GM12878 (cell line): ENCODE data around the gene GNB2. TPM values are rescaled to one million over a fixed set of nuclear protein-coding genes. Genes with fewer than 3 reads are reported as not detected.

Source experiments
- ATAC-seq: fragments of 200-7000 bp; cut with Tn5 transposase; 3 replicates; pipeline ENCODE4 v1.9.1; 2020; ENCODE audit warnings: mild to moderate bottlenecking, moderate library complexity
- BruUV-seq: library from RNA; stranded (reverse); fragments of 400-500 nt; replicated peaks from 2 replicates; lab custom pipeline; 2021; lab: Mats Ljungman, UMichigan
- CTCF ChIA-PET: fragments of 300-600 bp; sonication (Branson Sonifier 250); formaldehyde crosslinking; extraction: SDS; loops from one replicate; lab custom pipeline; 2021; ENCODE audit warnings: inconsistent platforms; lab: Yijun Ruan, JAX
- POLR2A ChIA-PET: fragments of 350-600 bp; formaldehyde crosslinking; extraction: SDS; loops from one replicate; lab custom pipeline; 2021; ENCODE audit warnings: inconsistent platforms; lab: Charles Lee
- RAD21 ChIA-PET: fragments of 300-600 bp; sonication (Branson Sonifier 250); formaldehyde crosslinking; loops from one replicate; lab custom pipeline; 2023; ENCODE audit warnings: antibody characterized with exemption; ENCODE audit not compliant: unreplicated experiment; lab: Charles Lee
- SMC1A ChIA-PET: fragments of 300-600 bp; sonication (Branson Sonifier 250); formaldehyde crosslinking; loops from one replicate; lab custom pipeline; 2023; ENCODE audit not compliant: unreplicated experiment, uncharacterized antibody; lab: Charles Lee
- DNase-seq: peaks from one replicate; pipeline ENCODE4 v3.0.0-alpha.2; 2011; ENCODE audit warnings: low read depth, low spot score
- FAIRE-seq: peaks from 3 replicates; lab custom pipeline; 2011; peaks lifted over from hg19 to GRCh38; lab: Jason Lieb, UNC
- H2AFZ ChIP-seq: 2 replicates; pipeline ENCODE4 v1.6.0; 2011; ENCODE audit warnings: low read depth, low read length, control low read depth; ENCODE audit not compliant: control insufficient read depth
- H3K27ac ChIP-seq: 2 replicates; pipeline ENCODE4 v1.5.1; 2011; ENCODE audit warnings: control low read depth; ENCODE audit not compliant: control insufficient read depth, insufficient read depth
- H3K27me3 ChIP-seq, 2 experiments: replicated peaks in 1 of 2; 2 replicates each; pipeline versions ENCODE4 v1.6.0 to v1.6.1; 2011; ENCODE audit warnings: low read length in 1 of 2; ENCODE audit not compliant: control insufficient read depth in 2 of 2, insufficient read depth in 2 of 2
- H3K36me3 ChIP-seq, 2 experiments: 2 replicates each; pipeline ENCODE4 v1.5.1; 2011; ENCODE audit warnings: low read length in 1 of 2; ENCODE audit not compliant: control insufficient read depth in 2 of 2, insufficient read depth in 2 of 2
- H3K4me1 ChIP-seq: 2 replicates; pipeline ENCODE4 v1.6.1; 2011; ENCODE audit warnings: mild to moderate bottlenecking, low read length, moderate library complexity, mixed read lengths; ENCODE audit not compliant: control insufficient read depth, insufficient read depth
- H3K4me2 ChIP-seq: 2 replicates; pipeline ENCODE4 v1.6.0; 2011; ENCODE audit warnings: control low read depth; ENCODE audit not compliant: control insufficient read depth, insufficient read depth
- H3K4me3 ChIP-seq: fragments of 200-600 bp; sonication (generic); 2 replicates; pipeline ENCODE4 v1.5.1; 2016
- H3K79me2 ChIP-seq: 2 replicates; pipeline ENCODE4 v1.6.0; 2011; ENCODE audit warnings: low read length; ENCODE audit not compliant: control insufficient read depth, insufficient read depth
- H3K9ac ChIP-seq: 2 replicates; pipeline ENCODE4 v1.8.0; 2011; ENCODE audit warnings: low read length, control low read depth, mixed read lengths; ENCODE audit not compliant: control insufficient read depth, insufficient read depth
- H3K9me3 ChIP-seq: replicated peaks from 3 replicates; pipeline ENCODE4 v1.5.1; 2011; ENCODE audit warnings: mild to moderate bottlenecking, low read length; ENCODE audit not compliant: control insufficient read depth, insufficient read depth
- H4K20me1 ChIP-seq: 2 replicates; pipeline ENCODE4 v1.6.0; 2011; ENCODE audit not compliant: control insufficient read depth, insufficient read depth
- BCLAF1 ChIP-seq: fragments of 450-650 bp; IDR thresholded peaks from 2 replicates; pipeline ENCODE4 v1.6.1; 2017; ENCODE audit warnings: antibody characterized with exemption, mild to moderate bottlenecking, moderate library complexity
- ESRRA ChIP-seq: IDR thresholded peaks from 2 replicates; pipeline ENCODE4 v1.6.1; 2012; ENCODE audit warnings: mild to moderate bottlenecking, low read length, improper control_type of control experiment
- ZNF24 ChIP-seq: fragments of 450-650 bp; IDR thresholded peaks from 2 replicates; pipeline ENCODE4 v1.6.1; 2017; ENCODE audit warnings: antibody characterized with exemption, mild to moderate bottlenecking
- WGBS: methylation state at CpG from one replicate; pipeline ENCODE4 v1.1.6; 2016; ENCODE audit warnings: low lambda C conversion rate; ENCODE audit not compliant: insufficient replicate concordance, insufficient coverage; ENCODE audit errors: missing lambda C conversion rate; 5-methylcytosine and 5-hydroxymethylcytosine counted together
- in situ Hi-C: fragments of 300-500 bp; cut with MboI; formaldehyde crosslinking; loops from 9 replicates; pipeline ENCODE4 v1.14.3; 2018; ENCODE audit warnings: mixed read lengths
- intact Hi-C: fragments of 100-400 bp; cut with micrococcal nuclease; formaldehyde crosslinking; loops from one replicate; pipeline ENCODE4 v1.14.2; 2022; ENCODE audit not compliant: unreplicated experiment
- polyA plus RNA-seq, 11 experiments: library from polyadenylated mRNA; depleted of rRNA in 4 of 11; unstranded in 6 of 11; stranded (reverse) in 5 of 11; fragments of >200 nt; fragmentation: Nextera tagmentation in 4 of 11; fragmentation: Illumina TruSeq in 1 of 11; extraction: Ambion mirVana in 4 of 11; extraction: Trizol in 1 of 11; gene quantifications; 1 replicate in 1 of 11; 2 replicates in 10 of 11; pipeline versions ENCODE4 v1.2.1 to v1.2.3, GENCODE V29; 2011 to 2016; ENCODE audit warnings: inconsistent platforms in 2 of 11, missing spikeins in 2 of 11, low read depth in 1 of 11
- total RNA-seq, 4 experiments: library from RNA; depleted of rRNA in 3 of 4; stranded (reverse); fragments of >200 nt in 3 of 4; fragmentation: Illumina TruSeq in 1 of 4; extraction: Trizol in 1 of 4; gene quantifications; 2 replicates each; pipeline versions ENCODE4 v1.2.1 to v1.2.3, GENCODE V29; 2013 to 2021

GNB2 gene
- total and polyA plus RNA-seq, 10 of the 15 experiments (the other 5 are each of a cell fraction or from before 2014, with no cell fraction given) = 0.35 to 175 (median 59.7) TPM

GRCh38 chr7:100719523-100720278 lies 46.2 kb downstream of the GNB2 start:
- BruUV-seq = no TSS peak
- Histone ChIP-seq H3K36me3 (no peaks in the 10 kb centered on the region), H3K27ac (no peak overlapping the region)
- no peak for TF ChIP-seq ESRRA
- TF ChIP-seq BCLAF1 = no peak
- no peak for TF ChIP-seq ZNF24
- TF ChIP-seq, all 136 proteins: peak for 0
- no peaks in the 10 kb centered on the region for H3K79me2 ChIP-seq
- ATAC-seq (no peak), DNase-seq (no peak), FAIRE-seq (no peak)
- ChIA-PET CTCF (interaction anchor here (1.0 to 1.1 kb wide), 2 partner anchors 18 to 27 kb away, joined by 3 to 4 read pairs; no protein-coding TSS in a partner anchor), POLR2A (no interaction called here), SMC1A (no interaction called here), RAD21 (interaction anchor here (1.3 kb wide), 1 partner anchor 14 kb away, joined by 4 read pairs; the partner anchor contains the start of gene POP7)
- no peak overlapping the region for H3K4me2 ChIP-seq
- H3K4me3 ChIP-seq = no peak overlapping the region
- H2AFZ ChIP-seq = no peak overlapping the region
- no peak overlapping the region for H3K9ac ChIP-seq
- intact Hi-C loops = no loop called here
- WGBS = 27% methylated on average over 8 of the region's 8 CpGs
- peaks cover 4 to 11% of the 10 kb centered on the region in 2 experiments for H3K27me3 ChIP-seq
- no peaks in the 10 kb centered on the region for H3K9me3 ChIP-seq
- no peaks in the 10 kb centered on the region for H4K20me1 ChIP-seq
- H3K4me1 ChIP-seq = no peaks in the 10 kb centered on the region
- in situ Hi-C loops = no loop called here
